Medulla oblongata (tissue), 1 donor: ENCODE data around the gene ERV3-1.
A peak's percentile ranks its signal among the peaks of the same experiment; 100 is the strongest.
"Not testable (repeated sequence)": the region's sequence is repeated elsewhere in the genome, so short reads cannot be mapped to it uniquely, and the experiment has no call there.

Experiments
- DNase-seq: peaks from one replicate; pipeline ENCODE4 v3.0.0-alpha.2; 2015; ENCODE audit errors: extremely low spot score

ERV3-1 gene

GRCh38 chr7:65001291-65001814 lies 5.1 kb downstream of the ERV3-1 start:
- DNase-seq = no peak

- peak; percentile 34 for DNase-seq
These were observed 7.1 kb downstream of the ERV3-1 start for GRCh38 chr7:64999165-65000004.

- DNase-seq = no peak
These were observed 7.7 kb downstream of the ERV3-1 start for GRCh38 chr7:64998865-64999164.

GRCh38 chr7:64997927-64998391 lies 8.5 kb downstream of the ERV3-1 start:
- no peak for DNase-seq

GRCh38 chr7:64997164-64997908 lies 9.2 kb downstream of the ERV3-1 start:
- DNase-seq = no peak

- DNase-seq = no peak
These were observed 10.2 kb downstream of the ERV3-1 start for GRCh38 chr7:64996305-64996704.

- DNase-seq = no peak
These were observed 12.6 kb downstream of the ERV3-1 start for GRCh38 chr7:64993901-64994300.

GRCh38 chr7:64992971-64993370 lies 13.5 kb downstream of the ERV3-1 start:
- no peak for DNase-seq

- no peak for DNase-seq
These were observed 15.6 kb downstream of the ERV3-1 start, which contains the start of gene ZNF117 for GRCh38 chr7:64990936-64991335. TSS of gene ZNF117 (minus strand) at chr7:64991036.

GRCh38 chr7:64990216-64990615 lies 16.3 kb downstream of the ERV3-1 start:
- DNase-seq = no peak

GRCh38 chr7:64978497-64979203 lies 27.8 kb downstream of the ERV3-1 start:
- DNase-seq = no peak

GRCh38 chr7:64965594-64965993 lies 40.9 kb downstream of the ERV3-1 start:
- no peak for DNase-seq

GRCh38 chr7:64959072-64959747 lies 47.3 kb downstream of the ERV3-1 start:
- DNase-seq = no peak

GRCh38 chr7:64951250-64951848 lies 55.1 kb downstream of the ERV3-1 start:
- DNase-seq = peak; percentile 73

- DNase-seq = not testable (repeated sequence)
These were observed 55.8 kb downstream of the ERV3-1 start for GRCh38 chr7:64950673-64951072.

GRCh38 chr7:64948774-64949173 lies 57.7 kb downstream of the ERV3-1 start:
- DNase-seq = not testable (repeated sequence)

GRCh38 chr7:64947252-64948000 lies 59.1 kb downstream of the ERV3-1 start:
- DNase-seq = no peak

- DNase-seq = peak; percentile 4
These were observed 59.7 kb downstream of the ERV3-1 start for GRCh38 chr7:64946772-64947171.

- no peak for DNase-seq
These were observed 60.8 kb downstream of the ERV3-1 start for GRCh38 chr7:64945503-64946175.
